ENCODE measurements around the gene PDZD8.
A peak's percentile ranks its signal among the peaks of the same experiment; 100 is the strongest.

PDZD8 gene

GRCh38 chr10:117411479-117412399 lies 36.5 kb upstream of the PDZD8 start:
- Histone ChIP-seq H4K20me1 (no peaks in the 10 kb centered on the region), H3K36me3 (no peaks in the 10 kb centered on the region), H3K27ac (no peak overlapping the region), H3K4me1 (peaks cover 17% of the 10 kb centered on the region), H3K9ac (no peak overlapping the region), H3K27me3 (no peaks in the 10 kb centered on the region), H3K4me2 (no peak overlapping the region), H3K9me3 (no peaks in the 10 kb centered on the region), H3K4me3 (no peak overlapping the region)
- TF ChIP-seq Cebpa-rat (IDR thresholded peaks at IDR 0.05), result no peak

GRCh38 chr10:117410557-117410956 lies 35.3 kb upstream of the PDZD8 start:
- H3K9ac ChIP-seq, result no peak overlapping the region
- H3K27ac ChIP-seq, result no peak overlapping the region
- H4K20me1 ChIP-seq, result no peaks in the 10 kb centered on the region
- no peaks in the 10 kb centered on the region for H3K27me3 ChIP-seq
- no peak for TF ChIP-seq Cebpa-rat (IDR thresholded peaks at IDR 0.05)
- no peak overlapping the region for H3K4me2 ChIP-seq
- H3K36me3 ChIP-seq, result no peaks in the 10 kb centered on the region
- no peaks in the 10 kb centered on the region for H3K9me3 ChIP-seq
- no peak overlapping the region for H3K4me3 ChIP-seq
- peaks cover 17% of the 10 kb centered on the region for H3K4me1 ChIP-seq

DNA sequence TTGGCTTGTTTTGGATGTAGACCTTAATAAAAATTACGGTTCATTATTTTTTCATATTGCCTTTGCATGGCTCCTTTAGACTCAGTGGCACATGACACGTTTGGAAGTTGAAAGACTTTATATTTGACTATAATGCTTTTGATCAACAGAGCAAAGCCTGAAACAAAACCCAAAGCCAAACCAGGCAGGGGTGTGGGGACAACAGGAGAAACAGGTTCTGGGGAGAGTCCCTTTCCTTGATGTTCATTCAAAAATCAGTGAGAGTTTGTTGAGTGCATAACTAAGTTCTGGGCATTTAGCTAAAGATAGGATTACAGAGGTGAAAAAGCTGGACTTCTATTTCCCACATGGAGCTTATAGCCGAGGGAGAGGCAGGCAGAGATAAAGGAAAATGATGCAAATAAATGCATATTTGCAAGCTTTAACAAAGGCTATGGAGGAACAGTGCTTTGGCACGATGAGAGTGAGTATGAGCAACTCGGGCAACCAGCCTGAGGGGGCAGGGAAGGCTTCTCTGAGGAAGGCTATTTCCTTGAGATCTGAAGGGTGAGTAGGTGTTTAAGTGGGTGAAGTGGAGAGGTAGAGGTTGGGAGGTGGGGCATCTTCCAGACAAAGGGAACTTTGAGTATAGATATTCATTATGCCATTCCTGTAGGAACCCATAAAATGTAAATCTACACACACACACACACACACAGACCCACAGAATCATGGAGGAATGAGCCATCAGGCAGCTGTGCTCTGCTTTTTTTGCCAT lies 34.5 kb upstream of the PDZD8 start:
- Histone ChIP-seq H3K4me2 (peak overlapping the region; percentile 18; the same call in 1 of the 2 replicates), H3K4me3 (no peak overlapping the region), H4K20me1 (no peaks in the 10 kb centered on the region), H3K36me3 (no peaks in the 10 kb centered on the region), H3K27ac (no peak overlapping the region), H3K4me1 (peaks cover 17% of the 10 kb centered on the region), H3K9me3 (no peaks in the 10 kb centered on the region), H3K9ac (no peak overlapping the region), H3K27me3 (no peaks in the 10 kb centered on the region)
- no peak for TF ChIP-seq Cebpa-rat (IDR thresholded peaks at IDR 0.05)

GRCh38 chr10:117408436-117409384 lies 33.5 kb upstream of the PDZD8 start:
- no peak overlapping the region for H3K4me2 ChIP-seq
- peaks cover 17% of the 10 kb centered on the region for H3K4me1 ChIP-seq
- no peaks in the 10 kb centered on the region for H3K27me3 ChIP-seq
- no peaks in the 10 kb centered on the region for H3K9me3 ChIP-seq
- H3K36me3 ChIP-seq, result no peaks in the 10 kb centered on the region
- H3K27ac ChIP-seq, result no peak overlapping the region
- H3K9ac ChIP-seq, result no peak overlapping the region
- H3K4me3 ChIP-seq, result no peak overlapping the region
- H4K20me1 ChIP-seq, result no peaks in the 10 kb centered on the region
- TF ChIP-seq Cebpa-rat (IDR thresholded peaks at IDR 0.05), result no peak

DNA sequence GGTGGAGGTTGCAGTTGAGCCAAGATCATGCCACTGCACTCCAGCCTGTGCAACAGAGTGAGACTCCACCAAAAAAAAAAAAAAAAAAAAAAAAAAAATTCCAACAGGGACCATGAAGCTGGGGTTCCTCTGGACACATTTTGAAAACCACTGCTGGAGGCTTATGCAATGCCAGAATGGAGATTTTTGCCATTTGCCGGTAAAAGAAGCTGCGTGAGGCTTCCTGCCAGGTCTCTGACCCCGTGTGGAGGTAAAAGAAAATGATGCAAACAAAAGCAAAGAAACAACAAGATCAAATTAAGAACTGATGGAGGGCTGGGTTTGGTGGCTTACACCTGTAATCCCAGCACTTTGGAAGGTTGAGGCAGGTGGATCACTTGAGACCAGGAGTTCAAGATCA lies 30.5 kb upstream of the PDZD8 start:
- H3K9me3 ChIP-seq, result no peaks in the 10 kb centered on the region
- no peaks in the 10 kb centered on the region for H3K27me3 ChIP-seq
- no peak overlapping the region for H3K4me2 ChIP-seq
- no peaks in the 10 kb centered on the region for H4K20me1 ChIP-seq
- no peak overlapping the region for H3K4me3 ChIP-seq
- H3K27ac ChIP-seq, result no peak overlapping the region
- no peak overlapping the region for H3K9ac ChIP-seq
- peaks cover 17% of the 10 kb centered on the region for H3K4me1 ChIP-seq
- no peaks in the 10 kb centered on the region for H3K36me3 ChIP-seq
- TF ChIP-seq Cebpa-rat (IDR thresholded peaks at IDR 0.05), result no peak

GRCh38 chr10:117400329-117400728 lies 25.1 kb upstream of the PDZD8 start:
- Histone ChIP-seq H4K20me1 (no peaks in the 10 kb centered on the region), H3K4me2 (no peak overlapping the region), H3K27me3 (no peaks in the 10 kb centered on the region), H3K4me1 (no peaks in the 10 kb centered on the region), H3K27ac (no peak overlapping the region), H3K9me3 (no peaks in the 10 kb centered on the region), H3K4me3 (no peak overlapping the region), H3K36me3 (no peaks in the 10 kb centered on the region), H3K9ac (no peak overlapping the region)
- TF ChIP-seq Cebpa-rat (IDR thresholded peaks at IDR 0.05), result no peak

DNA sequence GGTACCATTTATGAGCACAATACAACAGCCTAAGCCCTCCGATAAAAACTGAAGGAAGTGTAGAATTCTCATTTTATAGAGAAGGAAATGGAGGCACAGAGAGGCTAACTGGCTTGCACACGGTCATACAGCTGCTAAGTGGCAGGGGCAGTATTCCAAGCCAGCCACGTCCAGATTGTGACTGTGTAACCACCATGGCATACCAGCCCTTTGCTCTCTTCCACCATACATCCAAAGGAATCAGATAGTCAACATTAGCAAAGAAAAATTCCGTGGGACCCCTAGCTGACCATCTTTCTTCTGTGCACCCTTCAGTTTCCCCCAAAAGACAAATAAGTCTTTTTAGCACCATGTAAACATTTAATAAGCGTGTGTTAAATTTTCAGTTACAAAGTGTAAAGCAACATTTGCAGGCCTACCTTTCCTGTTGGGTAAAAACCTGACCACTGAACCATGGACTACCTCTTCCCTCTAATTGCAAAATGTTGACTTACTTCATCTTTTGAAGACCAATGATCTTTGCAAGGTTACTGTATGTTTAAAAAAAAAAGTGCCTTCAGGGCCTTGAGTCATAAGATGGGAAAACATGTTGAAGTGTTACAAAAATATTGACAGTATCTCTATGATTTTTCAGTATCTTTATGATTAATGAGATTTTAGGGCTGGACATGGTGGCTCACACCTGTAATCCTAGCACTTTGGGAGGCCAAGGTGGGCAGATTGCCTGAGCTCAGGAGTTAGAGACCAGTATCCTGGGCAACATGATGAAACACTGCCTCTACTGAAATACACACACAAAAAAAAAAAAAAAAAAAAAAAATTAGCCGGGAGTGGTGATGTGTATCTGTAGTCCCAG lies 24.3 kb upstream of the PDZD8 start:
- no peaks in the 10 kb centered on the region for H3K4me1 ChIP-seq
- H3K27ac ChIP-seq, result no peak overlapping the region
- TF ChIP-seq Cebpa-rat (IDR thresholded peaks at IDR 0.05), result no peak
- no peaks in the 10 kb centered on the region for H3K27me3 ChIP-seq
- H3K4me3 ChIP-seq, result no peak overlapping the region
- H3K9me3 ChIP-seq, result no peaks in the 10 kb centered on the region
- no peaks in the 10 kb centered on the region for H3K36me3 ChIP-seq
- no peak overlapping the region; the same call in 1 of the 2 replicates for H3K4me2 ChIP-seq
- H4K20me1 ChIP-seq, result no peaks in the 10 kb centered on the region
- H3K9ac ChIP-seq, result no peak overlapping the region

DNA sequence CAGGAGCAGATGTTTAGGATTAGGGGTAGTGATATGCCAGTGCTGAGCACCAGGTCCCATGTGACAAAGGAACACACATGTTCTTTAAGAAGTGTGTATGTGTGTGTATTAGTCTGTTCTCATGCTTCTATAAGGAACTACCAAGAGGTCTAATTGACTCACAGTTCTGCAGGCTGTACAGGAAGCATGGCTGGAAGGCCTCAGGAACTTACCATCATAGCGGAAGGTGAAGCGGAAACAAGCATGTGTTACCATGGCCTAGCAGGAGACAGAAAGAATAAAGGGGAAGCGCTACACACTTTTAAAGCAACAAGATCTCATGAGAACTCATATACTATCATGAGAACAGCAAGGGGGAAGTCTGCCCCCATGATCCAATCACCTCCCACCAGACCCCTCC lies 22.8 kb upstream of the PDZD8 start:
- no peaks in the 10 kb centered on the region for H3K4me1 ChIP-seq
- H3K4me2 ChIP-seq, result no peak overlapping the region
- TF ChIP-seq Cebpa-rat (IDR thresholded peaks at IDR 0.05), result no peak
- no peaks in the 10 kb centered on the region for H3K9me3 ChIP-seq
- no peak overlapping the region for H3K27ac ChIP-seq
- no peaks in the 10 kb centered on the region for H3K36me3 ChIP-seq
- no peaks in the 10 kb centered on the region for H3K27me3 ChIP-seq
- H3K4me3 ChIP-seq, result no peak overlapping the region
- no peaks in the 10 kb centered on the region for H4K20me1 ChIP-seq
- H3K9ac ChIP-seq, result no peak overlapping the region

Measured in BLaER1 (cell line).